AG09309 (cell line): ENCODE measurements around the gene ARHGEF12.

Experiments used
- DNase-seq: peaks from one replicate; pipeline ENCODE4 v3.0.0-alpha.2; 2010; ENCODE audit warnings: low read depth
- H3K4me3 ChIP-seq: 2 replicates; pipeline ENCODE4 v1.5.1; 2011; ENCODE audit warnings: mild to moderate bottlenecking, low read depth, low read length, moderate library complexity; ENCODE audit not compliant: control insufficient read depth
- TF ChIP-seq, protein P1 (sequence below): IDR thresholded peaks from 2 replicates; pipeline ENCODE4 v1.5.1; 2011; ENCODE audit warnings: mild to moderate bottlenecking, low read depth, low read length, inconsistent platforms; ENCODE audit not compliant: insufficient read depth, control insufficient read depth; ENCODE audit errors: missing control alignments

Gene ARHGEF12

DNA sequence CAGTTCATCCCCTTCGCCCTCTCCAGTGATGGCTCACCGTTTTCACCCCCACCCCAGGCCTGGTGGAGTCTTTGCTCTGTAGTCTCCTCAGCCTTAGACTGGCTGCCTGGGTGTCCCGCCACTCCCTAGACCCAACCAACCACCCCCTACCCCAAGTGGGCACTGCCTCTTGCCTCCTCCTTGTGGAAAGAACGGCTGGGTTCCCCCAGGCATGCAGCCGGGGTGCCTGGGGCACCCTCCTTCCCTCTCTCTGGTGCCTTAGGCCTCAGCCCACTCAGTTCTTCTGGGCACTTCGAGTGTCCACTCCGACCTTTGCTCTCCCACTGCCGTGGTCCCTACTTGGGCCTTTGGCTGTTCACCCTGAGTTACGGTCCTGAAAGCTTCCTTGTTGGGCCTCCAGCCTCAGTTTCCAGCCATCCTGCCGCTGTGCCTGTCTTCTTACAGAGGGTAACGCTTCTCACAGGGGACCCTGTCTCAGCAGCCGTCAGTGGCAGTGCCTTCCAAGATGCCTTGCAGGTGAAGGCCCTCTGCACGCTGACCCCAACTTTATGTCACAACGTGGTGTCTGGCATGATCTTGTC is 178.4 kb downstream of the ARHGEF12 start:
- TF ChIP-seq, protein P1, sequence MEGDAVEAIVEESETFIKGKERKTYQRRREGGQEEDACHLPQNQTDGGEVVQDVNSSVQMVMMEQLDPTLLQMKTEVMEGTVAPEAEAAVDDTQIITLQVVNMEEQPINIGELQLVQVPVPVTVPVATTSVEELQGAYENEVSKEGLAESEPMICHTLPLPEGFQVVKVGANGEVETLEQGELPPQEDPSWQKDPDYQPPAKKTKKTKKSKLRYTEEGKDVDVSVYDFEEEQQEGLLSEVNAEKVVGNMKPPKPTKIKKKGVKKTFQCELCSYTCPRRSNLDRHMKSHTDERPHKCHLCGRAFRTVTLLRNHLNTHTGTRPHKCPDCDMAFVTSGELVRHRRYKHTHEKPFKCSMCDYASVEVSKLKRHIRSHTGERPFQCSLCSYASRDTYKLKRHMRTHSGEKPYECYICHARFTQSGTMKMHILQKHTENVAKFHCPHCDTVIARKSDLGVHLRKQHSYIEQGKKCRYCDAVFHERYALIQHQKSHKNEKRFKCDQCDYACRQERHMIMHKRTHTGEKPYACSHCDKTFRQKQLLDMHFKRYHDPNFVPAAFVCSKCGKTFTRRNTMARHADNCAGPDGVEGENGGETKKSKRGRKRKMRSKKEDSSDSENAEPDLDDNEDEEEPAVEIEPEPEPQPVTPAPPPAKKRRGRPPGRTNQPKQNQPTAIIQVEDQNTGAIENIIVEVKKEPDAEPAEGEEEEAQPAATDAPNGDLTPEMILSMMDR, result no peak
- no peak for DNase-seq
- H3K4me3 ChIP-seq, result no peak overlapping the region

DNA sequence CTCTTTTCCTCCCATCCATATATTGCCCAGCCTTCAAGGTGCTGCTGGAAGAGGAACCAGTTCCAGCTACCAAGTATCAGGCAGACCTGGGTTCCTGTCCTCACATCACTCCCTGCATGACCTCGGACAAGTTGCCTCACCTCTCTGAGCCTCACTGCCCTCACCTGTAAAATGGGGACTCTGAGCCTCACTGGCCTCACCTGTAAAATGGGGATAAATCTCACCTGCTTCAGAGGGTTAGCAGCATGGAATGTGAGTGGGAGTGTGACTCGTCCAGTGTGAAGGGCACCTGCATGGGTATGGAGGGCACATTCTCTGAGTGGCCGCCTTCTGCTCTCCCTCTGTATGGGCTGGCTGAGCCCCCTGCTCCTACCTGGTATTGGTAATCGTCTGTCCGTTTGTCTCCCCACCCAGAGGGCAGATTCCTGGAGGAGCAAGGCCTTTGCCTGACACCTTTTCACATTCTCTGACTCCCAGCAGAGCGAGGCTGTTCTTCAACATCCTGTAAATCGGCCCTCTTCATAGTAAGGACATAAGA is 179.0 kb downstream of the ARHGEF12 start:
- TF ChIP-seq, protein P1, result no peak
- H3K4me3 ChIP-seq, result no peak overlapping the region
- no peak for DNase-seq

DNA sequence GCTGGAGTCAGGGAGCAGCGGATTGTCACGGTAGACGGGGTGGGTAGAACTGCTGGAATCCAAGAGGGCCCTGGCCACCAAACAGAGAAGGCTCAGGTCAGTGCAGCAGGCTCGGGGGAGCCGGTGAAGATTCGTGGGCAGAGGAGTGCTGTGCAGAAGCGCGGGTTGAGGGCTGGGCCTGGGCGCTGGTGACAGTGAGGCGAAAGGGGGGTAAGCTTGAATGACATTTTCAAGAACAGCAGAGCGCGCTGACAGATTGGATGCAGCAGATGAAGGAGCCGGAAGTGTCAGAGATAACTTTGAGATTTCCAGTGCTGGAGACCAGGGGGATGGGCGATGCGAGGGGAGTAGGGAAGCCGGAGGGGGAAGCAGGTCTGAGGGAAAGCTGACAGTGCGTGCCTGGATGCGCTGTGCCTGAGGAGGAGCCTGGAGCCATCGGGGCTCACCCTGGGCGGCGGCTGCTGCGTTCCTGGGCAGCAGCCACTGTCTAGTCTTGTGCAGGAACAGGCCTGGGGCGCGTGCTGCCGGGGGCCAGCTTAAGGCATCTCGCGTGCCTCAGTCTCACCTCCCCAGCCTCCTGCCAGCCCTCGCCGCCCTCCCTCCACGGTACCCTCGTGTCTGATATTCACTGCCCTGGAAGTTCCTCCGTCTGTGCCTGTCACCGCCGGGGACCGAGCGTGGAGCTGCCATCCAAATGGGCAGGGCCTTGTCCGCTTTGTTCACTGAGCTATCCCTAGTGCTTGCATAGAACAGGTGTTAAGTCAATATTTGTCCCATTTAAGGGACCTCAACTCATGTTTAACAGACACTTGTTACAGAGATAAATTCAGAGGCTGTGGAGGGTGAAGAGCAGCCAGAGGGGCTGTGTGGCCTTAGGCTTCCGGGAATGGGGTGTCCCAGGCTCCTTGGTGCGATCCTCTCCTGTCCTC is 180.5 kb downstream of the ARHGEF12 start:
- no peak overlapping the region for H3K4me3 ChIP-seq
- TF ChIP-seq, protein P1, result no peak
- DNase-seq, result no peak

DNA sequence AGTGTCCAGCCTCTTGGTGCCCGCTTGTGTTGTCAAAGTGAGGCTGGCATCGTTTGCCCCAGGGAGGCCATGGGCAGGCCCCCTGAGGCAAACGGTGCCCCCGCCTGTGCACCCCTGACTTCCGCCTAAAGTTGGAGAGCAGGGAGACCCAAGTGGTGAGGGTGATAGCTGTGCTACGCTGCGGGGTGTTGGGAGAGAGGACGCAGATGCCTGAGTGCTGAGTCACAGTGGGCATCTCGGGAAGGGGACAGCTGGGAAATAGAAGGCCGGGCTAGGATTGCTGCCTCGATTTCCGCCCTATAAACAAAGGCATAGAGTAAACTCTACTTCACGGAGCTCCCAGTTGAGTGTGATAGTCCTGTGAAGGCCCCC is 181.2 kb downstream of the ARHGEF12 start:
- no peak for DNase-seq
- no peak overlapping the region for H3K4me3 ChIP-seq
- TF ChIP-seq, protein P1, result no peak

DNA sequence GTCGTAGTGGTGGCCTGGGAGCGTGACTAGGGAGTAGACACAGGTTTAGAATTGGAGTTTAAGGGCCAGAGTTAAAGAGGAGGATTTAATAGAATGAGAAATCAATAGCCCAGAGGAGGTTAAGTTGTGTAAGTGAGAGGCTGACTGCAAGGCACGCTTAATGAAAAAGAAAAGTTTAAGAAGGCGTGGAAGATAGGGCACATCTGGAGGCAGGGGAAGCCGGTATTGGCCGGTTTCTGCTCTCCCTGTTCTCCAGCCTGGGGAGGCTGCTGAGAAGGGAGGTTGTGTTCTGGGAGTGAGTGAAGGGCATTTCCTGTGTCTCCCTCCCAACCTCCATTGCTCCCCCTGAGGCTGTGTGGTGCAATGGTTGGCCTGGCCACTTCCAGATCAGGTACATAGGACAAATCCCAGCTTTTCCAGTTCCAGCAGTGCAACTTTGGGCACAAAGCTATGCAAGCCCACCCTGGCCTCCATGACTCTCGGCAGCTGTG is 181.6 kb downstream of the ARHGEF12 start:
- TF ChIP-seq, protein P1, result no peak
- DNase-seq, result no peak
- no peak overlapping the region for H3K4me3 ChIP-seq

DNA sequence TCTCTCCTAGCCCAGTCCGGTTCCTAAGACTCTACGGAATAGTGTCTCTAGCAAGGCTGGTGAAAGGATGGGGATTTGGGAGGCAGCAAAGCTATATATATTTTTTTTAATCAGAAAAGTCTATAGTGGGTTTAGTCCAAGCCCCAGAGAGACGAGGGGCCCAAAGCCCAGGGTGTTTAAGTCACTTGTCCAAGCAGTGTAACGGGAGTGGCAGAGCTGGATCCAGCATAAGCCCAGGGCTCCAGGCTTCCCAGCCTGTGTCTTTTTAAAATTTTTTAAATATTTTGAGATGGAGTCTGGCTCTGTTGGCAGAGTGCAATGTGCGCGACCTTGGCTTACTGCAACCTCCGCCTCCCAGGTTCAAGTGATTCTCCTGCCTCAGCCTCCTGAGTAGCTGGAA is 182.1 kb downstream of the ARHGEF12 start:
- DNase-seq, result no peak
- H3K4me3 ChIP-seq, result no peak overlapping the region
- TF ChIP-seq, protein P1, result no peak
